ENCODE data around the gene ZDBF2. TPM values are rescaled to one million over a fixed set of nuclear protein-coding genes. Genes with fewer than 3 reads are reported as not detected.

ZDBF2 gene
- 8.0 and 8.3 TPM in 2 replicates for total RNA-seq

DNA sequence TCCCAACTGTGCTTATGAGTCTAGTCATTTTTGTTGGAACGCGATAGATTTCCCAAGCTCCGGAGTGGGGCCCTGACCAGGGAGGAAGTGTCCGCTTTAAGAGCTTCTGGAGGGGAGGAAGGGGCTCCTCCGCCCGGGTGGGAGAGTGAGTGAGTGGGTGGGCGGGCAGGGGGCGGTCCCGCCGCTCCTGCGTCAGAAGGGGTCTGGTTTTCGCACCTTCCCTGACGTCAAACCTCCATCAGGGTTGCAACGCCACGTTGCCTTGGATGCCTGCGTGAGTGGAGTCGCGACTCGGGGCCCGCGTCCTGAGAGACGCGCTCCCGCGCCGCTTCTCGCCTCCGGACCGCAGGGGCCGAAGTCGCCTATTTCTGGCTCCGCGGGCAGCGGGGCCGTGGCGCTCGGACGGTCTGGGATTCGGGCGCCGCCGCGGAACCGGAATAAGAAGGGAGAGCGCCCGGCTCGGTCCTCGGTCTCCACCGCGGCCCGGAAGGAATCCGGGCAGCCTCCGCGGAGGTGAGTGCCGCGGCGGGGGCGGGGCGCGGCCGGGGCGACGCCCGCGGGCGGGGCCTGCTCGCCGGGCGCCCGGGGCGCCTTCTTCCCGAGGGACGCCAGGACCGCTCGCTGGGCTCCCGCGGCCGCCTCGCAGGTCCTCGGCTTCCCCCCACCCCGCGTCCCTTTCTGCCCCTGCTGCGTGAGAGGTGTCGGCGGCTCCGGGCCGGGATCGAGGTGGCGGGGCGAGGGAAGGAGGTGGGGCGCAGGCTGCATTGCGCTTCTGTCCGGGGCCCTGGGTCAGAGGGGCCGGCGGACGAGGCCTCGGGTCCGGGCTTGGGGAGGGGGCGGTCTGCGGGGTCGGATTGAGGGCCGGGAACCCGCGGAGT lies at the start of gene ZDBF2:
TSS of gene ZDBF2 (plus strand) at position 230 of the 878 bp plus-strand sequence. CDS start 7,187 bp downstream, outside the sequence.

Other genes starting within 250 kb of the ZDBF2 start
- gene INO80D, start 188.5 kb upstream of the ZDBF2 start, total RNA-seq, result 6.0 TPM in 2 replicates
- gene NDUFS1, start 115.2 kb upstream of the ZDBF2 start, total RNA-seq, result 80.4 and 119 TPM in 2 replicates
- gene EEF1B2, start 114.8 kb upstream of the ZDBF2 start, total RNA-seq, result 569 and 744 TPM in 2 replicates
- gene ADAM23, start 168.9 kb downstream of the ZDBF2 start, total RNA-seq, result 0.24 TPM in 1 of 2 replicates, not detected in the other

All from tracheal epithelial cell (primary cell).